Measurements from ENCODE around the gene KLHL29.

Gene KLHL29

GRCh38 chr2:23695214-23695889, 310.4 kb downstream of the KLHL29 start:
- no peak for TF ChIP-seq CTCF (IDR thresholded peaks at IDR 0.05; ENCODE audit: low read depth, low read length, missing control alignments)
- no peak overlapping the region for H3K4me3 ChIP-seq (ENCODE audit: low read depth, low read length)
- no peak for DNase-seq (ENCODE audit: low read depth)
- in situ Hi-C loops (cut with HindIII; ENCODE audit: low sequenced_read_pairs): loop anchor here (5.0 kb wide), 1 partner anchor 57 kb away; no protein-coding TSS in a partner anchor

- H3K4me3 ChIP-seq (ENCODE audit: low read depth, low read length): no peak overlapping the region
- in situ Hi-C loops (cut with HindIII; ENCODE audit: low sequenced_read_pairs): loop anchor here (5.0 kb wide), 1 partner anchor 56 kb away; no protein-coding TSS in a partner anchor
- DNase-seq (ENCODE audit: low read depth): no peak
- no peak for TF ChIP-seq CTCF (IDR thresholded peaks at IDR 0.05; ENCODE audit: low read depth, low read length, missing control alignments)
Measured at GRCh38 chr2:23695890-23696751, 311.1 kb downstream of the KLHL29 start.

GRCh38 chr2:23696752-23697045, 311.7 kb downstream of the KLHL29 start:
- no peak for DNase-seq (ENCODE audit: low read depth)
- in situ Hi-C loops (cut with HindIII; ENCODE audit: low sequenced_read_pairs): loop anchor here (5.0 kb wide), 1 partner anchor 56 kb away; no protein-coding TSS in a partner anchor
- no peak overlapping the region for H3K4me3 ChIP-seq (ENCODE audit: low read depth, low read length)
- no peak for TF ChIP-seq CTCF (IDR thresholded peaks at IDR 0.05; ENCODE audit: low read depth, low read length, missing control alignments)

GRCh38 chr2:23697256-23698075, 312.5 kb downstream of the KLHL29 start:
- in situ Hi-C loops (cut with HindIII; ENCODE audit: low sequenced_read_pairs): loop anchor here (5.0 kb wide), 1 partner anchor 55 kb away; no protein-coding TSS in a partner anchor
- DNase-seq (ENCODE audit: low read depth): no peak
- no peak for TF ChIP-seq CTCF (IDR thresholded peaks at IDR 0.05; ENCODE audit: low read depth, low read length, missing control alignments)
- no peak overlapping the region for H3K4me3 ChIP-seq (ENCODE audit: low read depth, low read length)

- DNase-seq (ENCODE audit: low read depth): no peak
- no peak for TF ChIP-seq CTCF (IDR thresholded peaks at IDR 0.05; ENCODE audit: low read depth, low read length, missing control alignments)
- H3K4me3 ChIP-seq (ENCODE audit: low read depth, low read length): no peak overlapping the region
- in situ Hi-C loops (cut with HindIII; ENCODE audit: low sequenced_read_pairs): loop anchor here (5.0 kb wide), 1 partner anchor 54 kb away; no protein-coding TSS in a partner anchor
Measured at GRCh38 chr2:23698116-23698693, 313.2 kb downstream of the KLHL29 start.
